Body of pancreas (tissue), 4 donors: Measurements from ENCODE around the gene PNPLA6. TPM values are rescaled to one million over a fixed set of nuclear protein-coding genes. Genes with fewer than 3 reads are reported as not detected.

Source experiments
- ATAC-seq: fragments of 150-250 bp; one replicate; pipeline ENCODE4 v1.9.1; 2016
- DNase-seq, 4 donors: peaks; one replicate each; pipeline ENCODE4 v3.0.0-alpha.2; 2019
- H3K27ac ChIP-seq, 4 donors: fragments of 200-600 bp; sonication (generic); 1 replicate in 3 of 4; 2 replicates in 1 of 4; pipeline versions ENCODE4 v1.5.1 to v1.6.1; 2016 to 2019; ENCODE audit warnings: mild to moderate bottlenecking in 1 of 4, mixed read lengths in 1 of 4, moderate library complexity in 1 of 4
- H3K27me3 ChIP-seq, 2 donors: fragments of 200-600 bp; sonication (generic); one replicate each; pipeline ENCODE4 v1.6.0; 2016; ENCODE audit warnings: mild to moderate bottlenecking in 1 of 2
- H3K36me3 ChIP-seq, 2 donors: fragments of 200-600 bp; sonication (generic); replicated peaks in 1 of 2; 2 replicates each; pipeline ENCODE4 v1.5.1; 2016; ENCODE audit warnings: low read depth in 2 of 2; ENCODE audit not compliant: insufficient read depth in 1 of 2
- H3K4me1 ChIP-seq: fragments of 200-600 bp; sonication (generic); one replicate; pipeline ENCODE4 v1.6.0; 2016
- H3K4me3 ChIP-seq, 2 donors: fragments of 200-600 bp; sonication (generic); 1 replicate in 1 of 2; 2 replicates in 1 of 2; pipeline ENCODE4 v1.5.1; 2016 to 2019
- H3K9me3 ChIP-seq, 3 donors: fragments of 200-600 bp; sonication (generic); 1 replicate in 2 of 3; 2 replicates in 1 of 3; pipeline ENCODE4 v1.5.1; 2016
- POLR2A ChIP-seq, 3 donors: fragments of 450-650 bp; IDR thresholded peaks; one replicate each; pipeline ENCODE4 v1.6.1; 2016; ENCODE audit warnings: antibody characterized with exemption in 3 of 3, mild to moderate bottlenecking in 2 of 3
- WGBS, 2 donors: methylation state at CpG; one replicate each; pipeline ENCODE4 v1.1.5; 2017; 5-methylcytosine and 5-hydroxymethylcytosine counted together
- intact Hi-C: fragments of 100-400 bp; cut with DNase I; formaldehyde crosslinking; loops from one replicate; pipeline ENCODE4 v1.15.1; 2023
- total RNA-seq, 2 donors: library from RNA; depleted of rRNA; stranded (reverse); fragments of >200 nt; gene quantifications; one replicate each; pipeline ENCODE4 v1.1.0, GENCODE V29; 2016
- TF ChIP-seq, protein P1 (sequence below), 7 experiments: fragments of 450-650 bp in 4 of 7; fragments of 200-600 bp in 3 of 7; sonication (generic) in 3 of 7; IDR thresholded peaks; one replicate each; pipeline ENCODE4 v1.5.1; 2016 to 2019; ENCODE audit warnings: antibody characterized with exemption in 7 of 7

Gene PNPLA6
- total RNA-seq, 2 donors from 2014 or later, result 43.8 to 52.1 TPM

DNA sequence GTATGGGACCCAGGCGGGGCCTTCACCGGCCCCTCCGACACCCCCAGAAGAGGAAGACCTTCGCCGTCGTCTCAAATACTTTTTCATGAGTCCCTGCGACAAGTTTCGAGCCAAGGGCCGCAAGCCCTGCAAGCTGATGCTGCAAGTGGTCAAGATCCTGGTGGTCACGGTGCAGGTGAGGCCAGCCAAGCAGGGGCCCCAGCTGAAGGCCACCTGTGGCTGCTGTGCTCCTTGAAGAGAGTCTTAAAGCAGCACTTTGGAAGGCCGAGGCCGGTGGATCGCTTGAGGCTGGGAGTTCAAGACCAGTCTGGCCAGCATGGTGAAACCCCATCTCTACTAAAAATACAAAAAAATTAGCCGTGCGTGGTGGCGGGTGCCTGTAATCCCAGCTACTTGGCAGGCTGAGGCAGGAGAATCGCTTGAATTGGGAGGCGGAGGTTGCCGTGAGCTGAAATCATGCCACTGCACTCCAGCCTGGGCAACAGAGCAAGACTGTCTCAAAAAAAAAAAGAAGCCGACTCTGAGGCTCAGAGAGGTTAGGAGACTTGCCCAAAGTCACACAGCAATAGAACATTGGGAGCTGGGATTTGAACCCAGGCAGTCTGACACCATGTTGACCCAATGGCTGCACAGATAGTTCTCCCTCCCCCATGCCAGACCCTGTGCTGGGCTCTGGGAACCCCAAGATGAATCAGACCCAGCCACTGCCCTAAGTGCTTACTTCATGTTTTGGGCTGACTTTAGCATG is 10.4 kb upstream of the PNPLA6 start:
- H3K36me3 ChIP-seq, result peaks cover 0 to 2% of the 10 kb centered on the region in 2 donors
- H3K4me3 ChIP-seq, result no peak overlapping the region
- intact Hi-C loops, result no loop called here
- H3K4me1 ChIP-seq, result peaks cover 20% of the 10 kb centered on the region
- no peak for DNase-seq
- no peaks in the 10 kb centered on the region for H3K9me3 ChIP-seq
- 96% methylated on average over 19 to 20 of the region's 20 CpGs for WGBS, 2 donors
- no peaks in the 10 kb centered on the region for H3K27me3 ChIP-seq
- TF ChIP-seq POLR2A (IDR thresholded peaks at IDR 0.05), result no peak
- TF ChIP-seq, protein P1, sequence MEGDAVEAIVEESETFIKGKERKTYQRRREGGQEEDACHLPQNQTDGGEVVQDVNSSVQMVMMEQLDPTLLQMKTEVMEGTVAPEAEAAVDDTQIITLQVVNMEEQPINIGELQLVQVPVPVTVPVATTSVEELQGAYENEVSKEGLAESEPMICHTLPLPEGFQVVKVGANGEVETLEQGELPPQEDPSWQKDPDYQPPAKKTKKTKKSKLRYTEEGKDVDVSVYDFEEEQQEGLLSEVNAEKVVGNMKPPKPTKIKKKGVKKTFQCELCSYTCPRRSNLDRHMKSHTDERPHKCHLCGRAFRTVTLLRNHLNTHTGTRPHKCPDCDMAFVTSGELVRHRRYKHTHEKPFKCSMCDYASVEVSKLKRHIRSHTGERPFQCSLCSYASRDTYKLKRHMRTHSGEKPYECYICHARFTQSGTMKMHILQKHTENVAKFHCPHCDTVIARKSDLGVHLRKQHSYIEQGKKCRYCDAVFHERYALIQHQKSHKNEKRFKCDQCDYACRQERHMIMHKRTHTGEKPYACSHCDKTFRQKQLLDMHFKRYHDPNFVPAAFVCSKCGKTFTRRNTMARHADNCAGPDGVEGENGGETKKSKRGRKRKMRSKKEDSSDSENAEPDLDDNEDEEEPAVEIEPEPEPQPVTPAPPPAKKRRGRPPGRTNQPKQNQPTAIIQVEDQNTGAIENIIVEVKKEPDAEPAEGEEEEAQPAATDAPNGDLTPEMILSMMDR (IDR thresholded peaks at IDR 0.05), result no peak
- no peak for ATAC-seq
- H3K27ac ChIP-seq, result no peak overlapping the region

DNA sequence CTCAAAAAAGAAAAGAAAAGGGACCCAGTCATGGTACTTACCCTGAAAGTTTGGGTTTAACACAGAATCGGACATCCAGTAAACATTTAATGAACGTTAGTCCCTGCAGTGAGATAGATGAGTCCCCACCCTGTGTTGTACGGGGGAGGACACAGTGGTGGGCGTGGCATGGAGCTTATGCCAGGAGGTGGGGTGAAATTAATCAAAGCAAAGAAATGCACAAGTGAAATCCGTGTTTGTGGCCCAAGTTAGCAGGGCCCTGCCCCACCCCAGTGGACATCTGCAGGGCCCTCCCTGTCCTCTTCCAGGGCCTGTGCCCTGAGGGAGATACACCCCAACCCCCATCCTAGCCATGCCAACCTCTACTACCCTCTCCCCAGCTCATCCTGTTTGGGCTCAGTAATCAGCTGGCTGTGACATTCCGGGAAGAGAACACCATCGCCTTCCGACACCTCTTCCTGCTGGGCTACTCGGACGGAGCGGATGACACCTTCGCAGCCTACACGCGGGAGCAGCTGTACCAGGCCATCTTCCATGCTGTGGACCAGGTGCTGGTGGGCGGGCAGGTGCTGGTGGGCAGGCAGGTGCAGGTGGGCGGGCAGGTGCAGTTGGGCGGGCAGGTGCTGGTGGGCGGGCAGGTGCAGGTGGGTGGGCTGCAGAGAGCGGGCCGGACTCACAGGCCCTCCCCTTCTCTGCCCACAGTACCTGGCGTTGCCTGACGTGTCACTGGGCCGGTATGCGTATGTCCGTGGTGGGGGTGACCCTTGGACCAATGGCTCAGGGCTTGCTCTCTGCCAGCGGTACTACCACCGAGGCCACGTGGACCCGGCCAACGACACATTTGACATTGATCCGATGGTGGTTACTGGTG is 9.2 kb upstream of the PNPLA6 start:
- intact Hi-C loops, result no loop called here

DNA sequence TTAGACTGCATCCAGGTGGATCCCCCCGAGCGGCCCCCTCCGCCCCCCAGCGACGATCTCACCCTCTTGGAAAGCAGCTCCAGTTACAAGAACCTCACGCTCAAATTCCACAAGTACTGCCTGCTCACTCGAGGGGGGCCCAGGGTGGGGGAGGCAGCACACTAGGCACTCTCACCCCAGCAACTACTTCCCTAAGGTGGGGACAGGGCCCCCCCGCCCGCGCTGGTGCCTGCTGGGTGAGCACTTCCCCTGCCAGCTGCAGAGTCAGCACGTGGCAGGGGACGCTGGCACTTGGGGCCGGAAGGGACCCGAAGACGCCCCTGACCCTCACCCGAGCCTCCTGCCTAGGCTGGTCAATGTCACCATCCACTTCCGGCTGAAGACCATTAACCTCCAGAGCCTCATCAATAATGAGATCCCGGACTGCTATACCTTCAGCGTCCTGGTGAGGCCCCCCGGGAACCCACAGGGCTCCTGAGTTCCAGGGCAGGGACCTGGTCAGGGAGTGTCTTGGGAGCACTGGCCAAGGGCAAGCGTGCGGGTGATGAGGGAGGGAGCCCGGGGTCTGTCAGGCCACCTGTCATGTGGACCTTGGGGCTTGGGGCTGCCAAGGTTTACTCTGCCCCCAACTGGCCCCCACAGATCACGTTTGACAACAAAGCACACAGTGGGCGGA is 7.9 kb upstream of the PNPLA6 start:
- TF ChIP-seq, protein P1 (IDR thresholded peaks at IDR 0.05), result no peak
- no peak for TF ChIP-seq POLR2A (IDR thresholded peaks at IDR 0.05)
- no peak overlapping the region for H3K4me3 ChIP-seq
- no peaks in the 10 kb centered on the region for H3K27me3 ChIP-seq
- WGBS, 2 donors, result 68 to 77% methylated on average over 13 to 19 of the region's 25 CpGs
- peaks cover 13% of the 10 kb centered on the region for H3K4me1 ChIP-seq
- ATAC-seq (no peak), DNase-seq (peak in 1 of 4 donors; percentile 43)
- H3K36me3 ChIP-seq, result peaks cover 0 to 2% of the 10 kb centered on the region in 2 donors
- H3K27ac ChIP-seq, result no peak overlapping the region
- H3K9me3 ChIP-seq, result no peaks in the 10 kb centered on the region
- intact Hi-C loops, result no loop called here

More for the DNA sequence above, 9.2 kb upstream of the PNPLA6 start:
- H3K4me3 ChIP-seq, result no peak overlapping the region
- peaks cover 20% of the 10 kb centered on the region for H3K4me1 ChIP-seq
- TF ChIP-seq, protein P1 (IDR thresholded peaks at IDR 0.05), result no peak
- no peak for TF ChIP-seq POLR2A (IDR thresholded peaks at IDR 0.05)
- no peaks in the 10 kb centered on the region for H3K9me3 ChIP-seq
- no peak for DNase-seq
- ATAC-seq, result no peak
- H3K27ac ChIP-seq, result no peak overlapping the region
- peaks cover 0 to 2% of the 10 kb centered on the region in 2 donors for H3K36me3 ChIP-seq
- H3K27me3 ChIP-seq, result no peaks in the 10 kb centered on the region
- 85 to 88% methylated on average over 12 to 27 of the region's 31 CpGs for WGBS, 2 donors

DNA sequence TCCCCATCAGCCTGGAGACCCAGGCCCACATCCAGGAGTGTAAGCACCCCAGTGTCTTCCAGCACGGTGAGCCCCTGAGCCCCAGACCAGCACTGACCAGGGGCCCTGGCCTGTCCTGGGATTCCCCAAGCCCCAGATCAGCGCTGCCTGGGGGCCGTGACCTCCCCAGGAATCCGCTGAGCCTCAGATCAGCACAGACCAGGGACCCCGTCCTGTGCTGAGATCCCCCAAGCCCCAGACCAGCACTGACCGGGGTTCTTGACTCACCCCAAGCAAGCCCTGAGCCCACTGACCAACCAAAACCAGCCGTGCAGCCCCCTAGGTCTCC is 7.4 kb upstream of the PNPLA6 start:
- Histone ChIP-seq H3K9me3 (no peaks in the 10 kb centered on the region), H3K4me3 (no peak overlapping the region), H3K4me1 (peaks cover 11% of the 10 kb centered on the region), H3K27ac (no peak overlapping the region), H3K36me3 (peaks cover 0 to 2% of the 10 kb centered on the region in 2 donors), H3K27me3 (no peaks in the 10 kb centered on the region)
- DNase-seq (no peak), ATAC-seq (no peak)
- intact Hi-C loops, result no loop called here
- WGBS, 2 donors, result 92 to 100% methylated on average over 1 to 7 of the region's 7 CpGs
- TF ChIP-seq POLR2A (IDR thresholded peaks at IDR 0.05), result no peak
